T-cell (primary cell): ENCODE results near the gene BCO2. TPM values are rescaled to one million over a fixed set of nuclear protein-coding genes. Genes with fewer than 3 reads are reported as not detected.
"Not testable (repeated sequence)": the region's sequence is repeated elsewhere in the genome, so short reads cannot be mapped to it uniquely, and the experiment has no call there.

Experiments used
- ATAC-seq, 4 experiments: fragments of 200-7000 bp in 3 of 4; fragments of 150-1000 bp in 1 of 4; cut with Tn5 transposase; replicated peaks in 1 of 4; 1 replicate in 3 of 4; 2 replicates in 1 of 4; pipeline ENCODE4 v1.10.0; 2021; ENCODE audit warnings: moderate library complexity in 3 of 4, mild to moderate bottlenecking in 2 of 4, moderate number of reproducible peaks in 1 of 4
- CTCF ChIA-PET, 2 donors: fragments of 300-600 bp; sonication (Branson Sonifier 250); formaldehyde crosslinking; loops; one replicate each; lab custom pipeline; 2022; ENCODE audit warnings: antibody characterized with exemption in 2 of 2; lab: Charles Lee
- POLR2A ChIA-PET, 2 donors: fragments of 300-600 bp; sonication (Branson Sonifier 250); formaldehyde crosslinking; loops; one replicate each; lab custom pipeline; 2022; ENCODE audit warnings: antibody characterized with exemption in 2 of 2; lab: Charles Lee
- DNase-seq, 35 experiments: peaks; one replicate each; pipeline versions ENCODE4 v3.0.0 to v3.0.0-alpha.2; 2013 to 2023
- H3K27ac ChIP-seq: one replicate; pipeline ENCODE4 v1.5.1; 2013; ENCODE audit warnings: low read length
- H3K27me3 ChIP-seq, 2 experiments: replicated peaks in 1 of 2; 1 replicate in 1 of 2; 2 replicates in 1 of 2; pipeline versions ENCODE4 v1.6.1 to v1.7.0; 2013; ENCODE audit warnings: low read length in 1 of 2, mixed read lengths in 1 of 2; ENCODE audit not compliant: control insufficient read depth in 2 of 2, insufficient read depth in 2 of 2; ENCODE audit errors: extremely low read depth in 1 of 2
- H3K36me3 ChIP-seq, 2 donors: 1 replicate in 1 of 2; 2 replicates in 1 of 2; pipeline versions ENCODE4 v1.6.1 to v1.7.0; 2013; ENCODE audit warnings: low read length in 1 of 2; ENCODE audit not compliant: control insufficient read depth in 2 of 2, insufficient read depth in 1 of 2; ENCODE audit errors: extremely low read depth in 1 of 2
- H3K4me1 ChIP-seq, 2 experiments: 1 replicate in 1 of 2; 2 replicates in 1 of 2; pipeline versions ENCODE4 v1.6.1 to v1.7.0; 2013; ENCODE audit warnings: low read length in 2 of 2, mixed read lengths in 1 of 2; ENCODE audit not compliant: insufficient read depth in 2 of 2, control insufficient read depth in 1 of 2; ENCODE audit errors: extremely low read depth in 1 of 2
- H3K4me3 ChIP-seq, 2 donors: 1 replicate in 1 of 2; 2 replicates in 1 of 2; pipeline versions ENCODE4 v1.5.1 to v1.7.0; 2013; ENCODE audit warnings: mild to moderate bottlenecking in 2 of 2, low read length in 1 of 2, moderate library complexity in 1 of 2; ENCODE audit not compliant: control insufficient read depth in 1 of 2; ENCODE audit errors: extremely low read depth in 1 of 2
- H3K9me3 ChIP-seq: 2 replicates; pipeline ENCODE4 v1.7.0; 2013
- H3K27ac Mint-ChIP-seq, 2 donors: one replicate each; pipeline ENCODE4 v1.8.0; 2020 to 2021; ENCODE audit warnings: mild to moderate bottlenecking in 2 of 2, mixed read lengths in 2 of 2
- H3K27me3 Mint-ChIP-seq, 2 donors: one replicate each; pipeline ENCODE4 v1.8.0; 2021 to 2022; ENCODE audit warnings: mixed read lengths in 2 of 2
- H3K36me3 Mint-ChIP-seq: one replicate; pipeline ENCODE4 v1.8.0; 2021; ENCODE audit warnings: mixed read lengths
- H3K4me1 Mint-ChIP-seq, 3 donors: one replicate each; pipeline ENCODE4 v1.8.0; 2020 to 2022; ENCODE audit warnings: mixed read lengths in 3 of 3, mild to moderate bottlenecking in 1 of 3
- H3K4me3 Mint-ChIP-seq, 3 donors: one replicate each; pipeline ENCODE4 v1.8.0; 2020 to 2022; ENCODE audit warnings: mild to moderate bottlenecking in 3 of 3, mixed read lengths in 3 of 3, moderate library complexity in 3 of 3
- H3K9me3 Mint-ChIP-seq, 3 donors: one replicate each; pipeline ENCODE4 v1.8.0; 2020 to 2022; ENCODE audit warnings: mixed read lengths in 3 of 3
- WGBS: methylation state at CpG from one replicate; pipeline ENCODE4 v1.1.5; 2013; ENCODE audit warnings: missing lambda C conversion rate; ENCODE audit not compliant: insufficient coverage; 5-methylcytosine and 5-hydroxymethylcytosine counted together
- total RNA-seq, 35 experiments: library from RNA in 6 of 35; stranded (reverse) in 6 of 35; fragments of 120-200 nt in 1 of 35; gene quantifications; one replicate each; pipeline versions ENCODE4 v1.2.1 to v1.2.4 and lab custom pipeline; 2013 to 2026

Gene BCO2
- total RNA-seq, 5 donors from 2014 or later (not counting 1 experiment from before 2014, with no cell fraction given), result 1.5 to 3.2 (median 1.8) TPM

GRCh38 chr11:112182867-112183266 is 7.6 kb downstream of the BCO2 start:
- no peaks in the 10 kb centered on the region for H3K9me3 ChIP-seq
- no peaks in the 10 kb centered on the region for H3K27me3 ChIP-seq
- DNase-seq, result no peak
- POLR2A ChIA-PET, result no interaction called here
- H3K4me3 ChIP-seq, result no peak overlapping the region
- Mint-ChIP-seq H3K27ac (no peak overlapping the region), H3K4me1 (peaks cover 0 to 4% (median 0%) of the 10 kb centered on the region in 3 donors), H3K4me3 (no peak overlapping the region), H3K27me3 (peaks cover 14 to 16% of the 10 kb centered on the region in 2 donors), H3K9me3 (peaks cover 0 to 6% (median 0%) of the 10 kb centered on the region in 3 donors), H3K36me3 (peaks cover 13% of the 10 kb centered on the region)
- no peaks in the 10 kb centered on the region for H3K36me3 ChIP-seq
- WGBS, result no CpG with 5 or more reads among the region's 1 CpG
- CTCF ChIA-PET, result no interaction called here
- H3K4me1 ChIP-seq, result no peaks in the 10 kb centered on the region
- ATAC-seq, result no peak
- no peak overlapping the region for H3K27ac ChIP-seq

GRCh38 chr11:112185883-112186282 is 10.6 kb downstream of the BCO2 start:
- Histone ChIP-seq H3K9me3 (no peaks in the 10 kb centered on the region), H3K4me1 (no peaks in the 10 kb centered on the region), H3K4me3 (no peak overlapping the region), H3K36me3 (no peaks in the 10 kb centered on the region), H3K27me3 (no peaks in the 10 kb centered on the region), H3K27ac (no peak overlapping the region)
- ChIA-PET POLR2A (no interaction called here), CTCF (interaction anchor here in 1 of 2 donors (1.0 kb wide), 1 partner anchor 94 kb away, joined by 3 read pairs; no protein-coding TSS in a partner anchor)
- Mint-ChIP-seq H3K27ac (no peak overlapping the region), H3K27me3 (peaks cover 7 to 8% of the 10 kb centered on the region in 2 donors), H3K9me3 (peaks cover 0 to 4% (median 0%) of the 10 kb centered on the region in 3 donors), H3K36me3 (peaks cover 5% of the 10 kb centered on the region), H3K4me1 (no peaks in the 10 kb centered on the region), H3K4me3 (no peak overlapping the region)
- DNase-seq (no peak), ATAC-seq (no peak)

- no peaks in the 10 kb centered on the region for H3K4me1 Mint-ChIP-seq
Measured at GRCh38 chr11:112186304-112186703, 11.0 kb downstream of the BCO2 start.

GRCh38 chr11:112195113-112195512 is 19.8 kb downstream of the BCO2 start:
- CTCF ChIA-PET, H3K4me3 ChIP-seq, H3K36me3 ChIP-seq, H3K4me3 Mint-ChIP-seq, POLR2A ChIA-PET, H3K4me1 Mint-ChIP-seq, H3K27ac ChIP-seq, H3K36me3 Mint-ChIP-seq, H3K27me3 ChIP-seq, H3K27ac Mint-ChIP-seq, H3K27me3 Mint-ChIP-seq, H3K4me1 ChIP-seq, H3K9me3 Mint-ChIP-seq, ATAC-seq, DNase-seq, H3K9me3 ChIP-seq: not testable (repeated sequence)
- WGBS, result 86% methylated on average over 7 of the region's 11 CpGs

More at GRCh38 chr11:112186304-112186703, 11.0 kb downstream of the BCO2 start:
- Histone ChIP-seq H3K27me3 (no peaks in the 10 kb centered on the region), H3K4me1 (no peaks in the 10 kb centered on the region), H3K36me3 (no peaks in the 10 kb centered on the region), H3K9me3 (no peaks in the 10 kb centered on the region), H3K4me3 (no peak overlapping the region), H3K27ac (no peak overlapping the region)
- no peak overlapping the region for H3K4me3 Mint-ChIP-seq
- peaks cover 4% of the 10 kb centered on the region for H3K36me3 Mint-ChIP-seq
- ChIA-PET POLR2A (no interaction called here), CTCF (no interaction called here)
- no peak for DNase-seq
- peaks cover 0 to 3% (median 0%) of the 10 kb centered on the region in 3 donors for H3K9me3 Mint-ChIP-seq
- ATAC-seq, result no peak
- H3K27ac Mint-ChIP-seq, result no peak overlapping the region
- H3K27me3 Mint-ChIP-seq, result peaks cover 7% of the 10 kb centered on the region in 2 donors

- no peaks in the 10 kb centered on the region for H3K36me3 Mint-ChIP-seq
- DNase-seq, result no peak
- no peak overlapping the region for H3K27ac Mint-ChIP-seq
- WGBS, result no CpG with 5 or more reads among the region's 2 CpGs
- no peaks in the 10 kb centered on the region for H3K9me3 ChIP-seq
- H3K27me3 ChIP-seq, result no peaks in the 10 kb centered on the region
- peaks cover 0 to 3% (median 0%) of the 10 kb centered on the region in 3 donors for H3K4me1 Mint-ChIP-seq
- no peak overlapping the region for H3K27ac ChIP-seq
- H3K27me3 Mint-ChIP-seq, result peaks cover 0 to 6% of the 10 kb centered on the region in 2 donors
- no peak for ATAC-seq
- no peak overlapping the region for H3K4me3 ChIP-seq
- no peaks in the 10 kb centered on the region for H3K4me1 ChIP-seq
- no peak overlapping the region for H3K4me3 Mint-ChIP-seq
- POLR2A ChIA-PET, result interaction anchor here in 1 of 2 donors (0.7 kb wide), 2 partner anchors 23 to 1817 kb away, joined by 3 to 6 read pairs; no protein-coding TSS in a partner anchor
- no peaks in the 10 kb centered on the region for H3K36me3 ChIP-seq
- CTCF ChIA-PET, result no interaction called here
- peaks cover 0 to 4% (median 0%) of the 10 kb centered on the region in 3 donors for H3K9me3 Mint-ChIP-seq
Measured at GRCh38 chr11:112195951-112196351, 20.6 kb downstream of the BCO2 start.

GRCh38 chr11:112196519-112197087 is 21.3 kb downstream of the BCO2 start:
- POLR2A ChIA-PET, result interaction anchor here in 1 of 2 donors (0.7 kb wide), 1 partner anchor 920 kb away, joined by 7 read pairs; no protein-coding TSS in a partner anchor
- DNase-seq, result no peak
- H3K4me1 ChIP-seq, result no peaks in the 10 kb centered on the region
- peaks cover 0 to 4% (median 0%) of the 10 kb centered on the region in 3 donors for H3K9me3 Mint-ChIP-seq
- WGBS, result 90% methylated on average over 2 of the region's 2 CpGs
- CTCF ChIA-PET, result no interaction called here
- no peak overlapping the region for H3K27ac Mint-ChIP-seq
- H3K27me3 ChIP-seq, result no peaks in the 10 kb centered on the region
- no peaks in the 10 kb centered on the region for H3K9me3 ChIP-seq
- H3K36me3 Mint-ChIP-seq, result no peaks in the 10 kb centered on the region
- H3K27me3 Mint-ChIP-seq, result peaks cover 0 to 6% of the 10 kb centered on the region in 2 donors
- no peak overlapping the region for H3K4me3 Mint-ChIP-seq
- H3K27ac ChIP-seq, result no peak overlapping the region
- no peaks in the 10 kb centered on the region for H3K36me3 ChIP-seq
- ATAC-seq, result no peak
- peaks cover 0 to 3% (median 0%) of the 10 kb centered on the region in 3 donors for H3K4me1 Mint-ChIP-seq
- H3K4me3 ChIP-seq, result no peak overlapping the region
